HG03039 (cell line): ENCODE results near the gene QARS1.

ENCODE experiments used
- ATAC-seq: cut with Tn5 transposase; IDR thresholded peaks from one replicate; pipeline ENCODE4 v1.9.1; 2021; ENCODE audit warnings: mild to moderate bottlenecking, moderate library complexity; ENCODE audit not compliant: unreplicated experiment

The QARS1 gene

GRCh38 chr3:49104427-49105291 is at the start of gene QARS1:
TSS of gene QARS1 (minus strand) at chr3:49104757. CDS start at chr3:49104733, 24 bp downstream.
- peak; percentile 76 for ATAC-seq

GRCh38 chr3:49153349-49153912 is 48.9 kb upstream of the QARS1 start:
- ATAC-seq, result no peak

- no peak for ATAC-seq
Observed at GRCh38 chr3:49151610-49152009, 47.1 kb upstream of the QARS1 start.

GRCh38 chr3:49148159-49148558 is 43.6 kb upstream of the QARS1 start:
- ATAC-seq, result no peak

GRCh38 chr3:49140080-49140479 is 35.5 kb upstream of the QARS1 start:
- ATAC-seq, result no peak

GRCh38 chr3:49135499-49135898 is 30.9 kb upstream of the QARS1 start:
- ATAC-seq, result no peak

GRCh38 chr3:49134471-49135265 is 30.1 kb upstream of the QARS1 start:
- no peak for ATAC-seq

- no peak for ATAC-seq
Observed at GRCh38 chr3:49133226-49133951, 28.8 kb upstream of the QARS1 start.

GRCh38 chr3:49132437-49133225 is 28.1 kb upstream of the QARS1 start, which contains the start of gene LAMB2:
TSS of gene LAMB2 (minus strand) at chr3:49133050. CDS start at chr3:49132867, 183 bp downstream.
- ATAC-seq, result no peak

GRCh38 chr3:49132073-49132436 is 27.5 kb upstream of the QARS1 start:
- ATAC-seq, result no peak

- ATAC-seq, result no peak
Observed at GRCh38 chr3:49131576-49131975, 27.0 kb upstream of the QARS1 start.

GRCh38 chr3:49131040-49131439 is 26.5 kb upstream of the QARS1 start:
- no peak for ATAC-seq

- no peak for ATAC-seq
Observed at GRCh38 chr3:49124991-49125670, 20.6 kb upstream of the QARS1 start.

- ATAC-seq, result no peak
Observed at GRCh38 chr3:49124203-49124602, 19.6 kb upstream of the QARS1 start.

GRCh38 chr3:49123687-49124086 is 19.1 kb upstream of the QARS1 start:
- ATAC-seq, result no peak

- no peak for ATAC-seq
Observed at GRCh38 chr3:49122886-49123545, 18.5 kb upstream of the QARS1 start.

GRCh38 chr3:49122451-49122850 is 17.9 kb upstream of the QARS1 start:
- ATAC-seq, result no peak

GRCh38 chr3:49122022-49122421 is 17.5 kb upstream of the QARS1 start:
- ATAC-seq, result no peak

- no peak for ATAC-seq
Observed at GRCh38 chr3:49121132-49121736, 16.7 kb upstream of the QARS1 start.
